T1000 (cell line): ENCODE measurements around the gene GP1BB.
"Not testable (repeated sequence)": the region's sequence is repeated elsewhere in the genome, so short reads cannot be mapped to it uniquely, and the experiment has no call there.

Experiments
- DNase-seq: peaks from one replicate; lab custom pipeline; 2025; ENCODE audit warnings: mixed read lengths; lab: John Stamatoyannopoulos, UW

Gene GP1BB

DNA sequence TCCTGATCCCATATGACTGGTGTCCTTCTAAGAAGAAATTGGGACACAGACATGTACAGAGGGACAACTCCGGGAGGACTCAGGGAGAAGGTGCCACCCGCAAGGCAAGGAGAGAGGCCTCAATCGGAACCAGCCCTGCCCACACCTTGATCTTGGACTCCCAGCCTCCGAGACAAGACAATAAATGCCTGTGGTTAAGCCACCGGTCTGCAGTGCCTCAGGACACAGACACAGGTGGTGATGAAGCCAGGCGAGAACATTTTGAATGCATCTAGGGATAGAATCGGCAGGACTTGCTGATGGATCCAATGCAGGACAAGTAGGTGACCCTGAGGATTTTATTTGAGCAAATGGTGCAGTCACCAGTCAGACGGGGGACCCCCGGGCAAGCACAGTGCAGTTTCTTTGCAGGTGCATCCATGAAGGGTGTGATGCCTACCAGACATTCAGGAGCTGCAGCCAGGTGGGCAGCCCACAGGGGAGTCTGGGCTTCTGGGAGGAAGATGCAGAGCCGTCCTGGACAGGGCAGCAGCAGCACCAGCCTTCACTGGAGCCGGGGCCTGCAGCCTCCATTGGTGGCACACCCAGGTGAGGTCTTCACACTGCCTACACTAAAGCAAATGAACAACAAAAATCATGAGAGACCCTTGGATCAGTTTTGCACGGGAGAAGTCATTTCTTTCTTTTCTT lies 29.2 kb upstream of the GP1BB start:
- no peak for DNase-seq

GRCh38 chr22:19694696-19695095 lies 28.6 kb upstream of the GP1BB start:
- DNase-seq: no peak

DNA sequence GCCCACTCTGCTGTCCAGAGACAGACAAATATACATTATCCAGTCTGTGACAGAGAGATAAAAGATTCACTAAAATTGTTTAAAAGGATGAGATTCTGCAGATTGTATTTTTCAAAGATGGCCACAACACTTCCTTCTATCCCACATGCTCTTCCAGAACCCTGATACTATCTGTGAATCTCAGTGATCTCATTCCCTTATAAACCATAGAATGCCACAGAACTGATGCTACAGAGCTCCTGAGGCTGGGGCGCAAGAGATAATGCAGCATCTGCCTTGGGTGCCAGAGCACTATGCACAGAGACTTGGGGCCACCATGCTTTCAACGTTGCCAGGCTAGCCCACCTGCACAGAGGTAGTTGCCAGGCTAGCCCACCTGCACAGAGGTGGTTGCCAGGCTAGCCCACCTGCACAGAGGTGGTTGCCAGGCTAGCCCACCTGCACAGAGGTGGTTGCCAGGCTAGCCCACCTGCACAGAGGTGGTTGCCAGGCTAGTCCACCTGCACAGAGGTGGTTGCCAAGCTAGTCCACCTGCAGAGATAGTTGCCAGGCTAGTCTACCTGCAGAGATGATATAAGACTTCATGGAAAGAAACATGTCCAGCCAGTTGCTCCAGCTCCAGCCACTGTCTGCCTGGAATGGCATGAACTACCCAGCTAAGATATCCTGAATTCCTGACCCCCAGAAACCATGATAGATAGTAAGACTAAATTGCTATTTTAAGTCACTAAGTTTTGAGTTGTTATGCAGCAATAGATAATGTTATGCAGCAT lies 26.6 kb upstream of the GP1BB start:
- DNase-seq: no peak

GRCh38 chr22:19697871-19698270 lies 25.5 kb upstream of the GP1BB start:
- not testable (repeated sequence) for DNase-seq

GRCh38 chr22:19700790-19701419 lies 22.4 kb upstream of the GP1BB start:
- no peak for DNase-seq

DNA sequence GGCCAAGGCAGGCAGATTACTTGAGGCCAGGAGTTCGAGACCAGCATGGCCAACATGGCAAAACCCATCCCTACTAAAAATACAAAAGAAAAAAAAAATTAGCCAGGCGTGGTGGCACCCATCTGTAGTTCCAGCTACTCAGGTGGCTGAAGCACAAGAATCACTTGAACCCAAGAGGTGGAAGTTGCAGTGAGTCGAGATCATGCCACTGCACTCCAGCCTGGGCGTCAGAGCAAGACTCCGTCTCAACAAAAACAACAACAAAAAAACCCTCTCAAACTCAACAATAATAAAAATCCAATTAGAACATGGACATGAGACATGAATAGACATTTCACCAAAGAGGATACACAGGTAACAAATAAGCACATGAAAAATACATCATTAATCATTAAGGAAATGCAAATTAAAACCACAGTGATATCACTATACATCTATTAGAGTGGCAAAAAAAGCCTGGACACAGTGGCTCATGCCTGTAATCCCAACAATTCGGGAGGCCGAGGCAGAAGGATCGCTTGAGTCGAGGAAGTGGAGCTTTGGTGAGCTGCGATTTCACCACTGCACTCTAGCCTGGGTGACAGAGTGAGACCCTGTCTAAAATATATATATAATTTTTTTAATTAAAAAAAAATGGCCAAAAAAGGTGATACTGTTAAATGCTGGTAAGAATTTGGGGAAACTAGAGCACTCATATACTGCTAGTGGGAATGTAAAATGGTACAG lies 21.8 kb upstream of the GP1BB start:
- DNase-seq: no peak

DNA sequence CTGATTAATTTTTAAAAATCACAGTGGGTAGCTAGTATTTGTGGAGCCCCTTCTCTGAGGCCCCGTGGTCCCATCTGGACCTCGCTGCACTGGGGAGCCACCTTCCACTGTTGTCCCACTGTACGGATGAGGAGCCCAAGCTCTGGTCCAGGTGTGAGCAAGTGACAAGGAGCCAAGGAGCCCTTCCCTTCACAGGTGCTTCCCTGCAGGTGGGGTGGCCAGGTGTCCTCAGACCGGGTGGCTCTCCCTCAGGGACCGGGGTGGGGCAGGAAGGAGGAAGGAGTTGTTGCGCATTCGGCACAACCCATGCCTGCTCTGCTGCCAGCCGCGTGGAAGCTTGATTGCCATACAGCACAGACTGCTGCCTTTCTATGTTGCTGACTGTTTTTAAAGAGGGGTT lies 19.5 kb upstream of the GP1BB start:
- no peak for DNase-seq

GRCh38 chr22:19704355-19705015 lies 18.9 kb upstream of the GP1BB start:
- no peak for DNase-seq

DNA sequence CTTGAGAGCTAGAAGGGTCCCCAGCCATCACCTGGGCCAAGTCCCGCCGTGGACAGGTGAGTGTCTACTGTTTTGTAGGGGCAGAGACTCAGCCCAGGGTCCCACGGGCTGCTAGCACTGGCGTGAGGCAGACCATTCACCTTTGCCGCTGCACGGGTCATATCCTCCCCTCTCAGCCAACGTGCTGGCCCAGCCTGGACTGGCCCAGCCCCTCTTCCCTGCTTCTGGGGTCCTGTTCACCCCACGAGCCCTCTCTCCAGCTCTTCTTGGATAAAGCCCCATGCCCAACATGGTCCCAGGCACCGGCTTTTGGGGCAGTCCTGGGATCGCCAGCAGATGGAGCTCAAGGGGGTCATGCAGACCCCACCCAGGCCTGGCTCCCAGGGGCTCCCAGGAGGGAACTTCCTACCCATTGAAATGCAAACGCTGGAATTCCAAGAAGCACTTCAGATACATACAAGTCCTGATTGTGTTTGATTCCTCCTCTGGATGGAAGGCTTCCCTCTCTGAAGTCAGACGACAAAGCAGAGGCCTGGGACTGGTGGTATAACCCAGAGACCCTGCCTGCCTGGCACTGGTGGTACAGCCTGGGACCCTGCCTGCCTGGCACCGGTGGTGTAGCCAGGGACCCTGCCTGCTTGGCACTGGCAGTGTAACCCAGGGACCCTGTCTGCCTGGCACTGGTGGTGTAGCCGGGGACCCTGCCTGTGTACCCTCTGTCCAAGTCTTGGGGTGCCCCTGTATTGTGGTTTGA lies 18.0 kb upstream of the GP1BB start:
- DNase-seq: no peak

GRCh38 chr22:19706661-19707151 lies 16.6 kb upstream of the GP1BB start:
- no peak for DNase-seq

GRCh38 chr22:19707347-19708290 lies 15.7 kb upstream of the GP1BB start:
- DNase-seq: no peak

DNA sequence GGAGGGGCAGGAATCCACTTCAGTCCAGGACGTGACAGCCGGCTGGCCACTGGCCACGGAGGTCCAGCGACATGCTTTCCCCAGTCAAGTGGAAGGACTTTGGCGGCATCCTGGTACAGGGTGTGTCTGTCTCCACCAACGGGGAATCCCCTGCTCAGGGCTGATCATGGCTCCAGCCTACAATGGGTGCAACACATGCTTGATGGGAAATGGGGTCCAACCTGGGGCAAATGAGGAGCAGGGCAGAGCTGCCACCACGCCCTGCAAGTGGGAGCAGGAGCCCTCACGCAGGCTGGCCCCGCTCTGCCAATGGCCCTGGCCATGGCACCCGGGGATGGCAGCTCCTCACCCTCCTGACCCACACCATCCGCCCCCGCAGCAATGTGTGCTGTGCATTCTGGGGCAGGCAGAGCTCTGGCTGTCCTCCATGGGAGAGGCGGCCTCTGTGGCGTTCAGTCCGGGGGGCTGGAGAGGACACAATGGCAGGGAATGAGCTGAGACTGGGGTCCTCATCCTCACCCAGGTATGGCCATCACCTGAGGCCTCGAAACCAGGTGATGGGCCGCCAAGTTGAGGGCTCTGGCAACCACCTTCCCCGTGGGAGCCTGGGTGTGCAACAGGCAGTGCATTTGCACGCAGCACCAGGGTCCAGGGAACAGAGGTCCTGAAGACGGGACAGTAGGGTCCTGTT lies 14.9 kb upstream of the GP1BB start:
- no peak for DNase-seq

- no peak for DNase-seq
Observed at GRCh38 chr22:19709063-19709769, 14.1 kb upstream of the GP1BB start.

DNA sequence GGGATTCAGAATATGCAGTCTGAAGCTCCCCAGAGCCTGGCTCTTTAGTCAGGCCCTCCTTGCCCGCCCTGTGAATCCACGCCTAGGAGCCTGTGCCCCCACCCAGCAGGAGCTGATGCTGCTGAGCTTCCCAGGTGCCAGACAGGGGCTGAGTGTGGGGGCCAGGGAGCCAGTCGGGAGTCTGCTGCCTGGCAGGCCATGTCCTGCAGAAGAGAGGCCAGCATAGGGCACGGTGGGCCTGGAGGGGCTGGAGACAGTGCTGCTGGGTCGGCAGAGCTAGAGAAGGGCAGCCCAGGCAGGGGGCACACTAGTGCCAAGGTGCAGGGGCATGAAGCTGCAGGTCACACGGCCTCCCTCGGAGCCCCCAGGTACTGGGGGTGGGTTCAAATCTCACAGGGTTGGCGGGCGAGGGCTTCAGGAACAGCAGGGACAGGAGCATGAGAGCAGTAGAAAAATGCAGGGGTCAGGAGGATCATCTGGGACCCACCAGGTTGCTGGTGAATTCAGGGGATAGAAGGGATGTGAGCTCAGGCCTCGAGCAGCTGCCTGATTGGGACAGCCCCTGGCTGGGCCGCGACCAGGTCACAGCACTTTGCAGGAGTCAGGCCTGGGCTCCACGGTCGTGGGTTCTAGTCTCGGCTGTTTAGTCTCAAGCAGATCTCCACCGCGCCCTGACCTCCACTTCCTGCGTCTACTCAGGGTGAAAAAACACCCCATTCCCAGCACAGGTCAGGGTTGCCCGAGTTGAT lies 13.1 kb upstream of the GP1BB start:
- no peak for DNase-seq

GRCh38 chr22:19710769-19711106 lies 12.6 kb upstream of the GP1BB start:
- DNase-seq: no peak

DNA sequence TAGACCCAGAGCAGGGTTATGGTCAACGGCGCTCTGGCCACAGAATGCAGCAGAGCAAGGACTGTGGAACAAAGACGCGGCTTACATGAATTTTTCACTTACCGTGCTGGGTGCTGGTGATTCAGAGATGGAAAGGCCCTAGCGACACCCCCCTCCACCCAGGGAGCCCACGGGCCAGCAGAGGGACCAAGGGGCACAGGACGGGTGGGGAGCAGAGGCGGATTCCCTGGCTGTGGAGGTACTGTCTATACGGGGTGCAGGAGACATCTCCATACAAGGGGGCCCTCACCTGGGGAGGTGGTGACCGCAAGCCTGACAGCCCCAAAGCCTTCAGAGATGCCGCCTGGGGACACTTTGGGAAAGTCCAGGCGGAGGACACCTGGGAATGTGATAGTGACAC lies 10.1 kb upstream of the GP1BB start:
- DNase-seq: no peak

DNA sequence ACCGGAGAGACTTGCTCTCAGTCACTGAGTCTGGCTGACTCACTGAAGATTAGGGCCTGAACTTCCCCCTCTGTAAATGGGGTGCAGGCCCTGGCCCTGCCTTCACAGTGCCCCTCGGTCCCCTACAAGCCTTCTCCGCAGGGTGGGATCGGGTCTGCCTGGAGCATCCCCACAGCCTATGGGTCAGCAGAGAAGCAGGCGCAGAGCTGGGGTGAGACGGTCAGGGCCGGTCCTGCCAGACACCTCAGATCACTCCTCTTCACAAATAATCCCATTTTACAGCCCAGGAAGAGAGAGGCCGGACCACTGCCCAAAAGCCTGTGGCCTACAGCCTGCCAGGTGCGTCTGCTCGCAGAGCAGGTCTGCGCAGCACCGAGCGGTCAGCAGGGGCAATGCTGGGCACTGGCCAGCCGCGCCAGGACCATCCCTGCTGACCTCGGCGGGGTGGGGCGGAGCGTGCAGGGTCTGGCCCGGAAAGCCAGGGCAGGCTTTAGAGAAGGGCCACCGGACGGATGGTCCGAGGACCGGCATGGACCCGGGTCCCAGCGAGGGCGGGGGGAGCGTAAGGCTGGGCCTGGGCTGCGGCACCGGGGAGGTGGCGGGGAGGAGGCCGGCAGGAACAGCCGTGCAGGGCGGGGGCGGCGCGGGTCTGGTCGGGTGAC lies 9.6 kb upstream of the GP1BB start:
- DNase-seq: no peak
